ENCODE results near the gene PTPRK. TPM values are rescaled to one million over a fixed set of nuclear protein-coding genes. Genes with fewer than 3 reads are reported as not detected.

PTPRK gene
- total RNA-seq, 2 experiments from 2014 or later = not detected

- CTCF ChIA-PET (ENCODE audit: unreplicated experiment) = no interaction called here
- H3K36me3 ChIP-seq (ENCODE audit: insufficient read depth, low read length) = no peaks in the 10 kb centered on the region
- intact Hi-C loops (cut with micrococcal nuclease; ENCODE audit: unreplicated experiment) = no loop called here
- no peaks in the 10 kb centered on the region for H3K9me2 ChIP-seq (ENCODE audit: insufficient read depth, low read length)
- no peak for DNase-seq (ENCODE audit: low spot score)
- H3K4me1 ChIP-seq (ENCODE audit: insufficient read depth, low read length, poor library complexity, severe bottlenecking) = no peaks in the 10 kb centered on the region
- no peaks in the 10 kb centered on the region for H3K79me2 ChIP-seq (ENCODE audit: insufficient read depth, low read depth, low read length)
- BruUV-seq (replicated peaks) = no TSS peak
- no peak for TF ChIP-seq CTCF (conservative IDR thresholded peaks at IDR 0.05; ENCODE audit: low read length)
- no peak for TF ChIP-seq EZH2phosphoT487 (IDR thresholded peaks at IDR 0.05; ENCODE audit: borderline replicate concordance, low read depth, low read length)
- POLR2A ChIA-PET = no interaction called here
- no peak overlapping the region for H3K27ac ChIP-seq (ENCODE audit: low read depth, low read length, poor library complexity, severe bottlenecking)
- H4K20me1 ChIP-seq (ENCODE audit: insufficient read depth, low read length) = no peaks in the 10 kb centered on the region; the same call in 1 of the 2 replicates
- no peak overlapping the region for H2AFZ ChIP-seq (ENCODE audit: low read length)
- H3K4me3 ChIP-seq (ENCODE audit: low read depth, low read length, poor library complexity, severe bottlenecking) = no peak overlapping the region
- H3K9me3 ChIP-seq (ENCODE audit: low read length) = no peaks in the 10 kb centered on the region
- H3K4me2 ChIP-seq (ENCODE audit: low read length) = no peak overlapping the region
These were observed 566.3 kb downstream of the PTPRK start for GRCh38 chr6:127954082-127954481.

GRCh38 chr6:127952831-127953230 lies 567.6 kb downstream of the PTPRK start:
- H3K4me1 ChIP-seq (ENCODE audit: insufficient read depth, low read length, poor library complexity, severe bottlenecking) = no peaks in the 10 kb centered on the region

More at GRCh38 chr6:127952831-127953230, 567.6 kb downstream of the PTPRK start:
- no TSS peak for BruUV-seq (replicated peaks)
- no peak for DNase-seq (ENCODE audit: low spot score)
- POLR2A ChIA-PET = interaction anchor here (0.7 kb wide), 2 partner anchors 21 to 65 kb away, joined by 3 to 4 read pairs; no protein-coding TSS in a partner anchor
- H3K9me3 ChIP-seq (ENCODE audit: low read length) = no peaks in the 10 kb centered on the region
- H3K4me2 ChIP-seq (ENCODE audit: low read length) = no peak overlapping the region
- TF ChIP-seq CTCF (conservative IDR thresholded peaks at IDR 0.05; ENCODE audit: low read length) (no peak), EZH2phosphoT487 (IDR thresholded peaks at IDR 0.05; ENCODE audit: borderline replicate concordance, low read depth, low read length) (no peak)
- no peaks in the 10 kb centered on the region; the same call in 1 of the 2 replicates for H4K20me1 ChIP-seq (ENCODE audit: insufficient read depth, low read length)
- no peaks in the 10 kb centered on the region for H3K36me3 ChIP-seq (ENCODE audit: insufficient read depth, low read length)
- intact Hi-C loops (cut with micrococcal nuclease; ENCODE audit: unreplicated experiment) = no loop called here
- H3K9me2 ChIP-seq (ENCODE audit: insufficient read depth, low read length) = no peaks in the 10 kb centered on the region
- H3K27ac ChIP-seq (ENCODE audit: low read depth, low read length, poor library complexity, severe bottlenecking) = no peak overlapping the region
- no peak overlapping the region for H3K4me3 ChIP-seq (ENCODE audit: low read depth, low read length, poor library complexity, severe bottlenecking)
- no peak overlapping the region for H2AFZ ChIP-seq (ENCODE audit: low read length)
- CTCF ChIA-PET (ENCODE audit: unreplicated experiment) = no interaction called here
- no peaks in the 10 kb centered on the region for H3K79me2 ChIP-seq (ENCODE audit: insufficient read depth, low read depth, low read length)
